HG03469 (cell line): Measurements from ENCODE around the gene CIPC.

Experiments used
- ATAC-seq: cut with Tn5 transposase; IDR thresholded peaks from one replicate; pipeline ENCODE4 v1.9.1; 2021; ENCODE audit warnings: mild to moderate bottlenecking, moderate library complexity, moderate number of reproducible peaks; ENCODE audit not compliant: unreplicated experiment

Gene CIPC, protein sequence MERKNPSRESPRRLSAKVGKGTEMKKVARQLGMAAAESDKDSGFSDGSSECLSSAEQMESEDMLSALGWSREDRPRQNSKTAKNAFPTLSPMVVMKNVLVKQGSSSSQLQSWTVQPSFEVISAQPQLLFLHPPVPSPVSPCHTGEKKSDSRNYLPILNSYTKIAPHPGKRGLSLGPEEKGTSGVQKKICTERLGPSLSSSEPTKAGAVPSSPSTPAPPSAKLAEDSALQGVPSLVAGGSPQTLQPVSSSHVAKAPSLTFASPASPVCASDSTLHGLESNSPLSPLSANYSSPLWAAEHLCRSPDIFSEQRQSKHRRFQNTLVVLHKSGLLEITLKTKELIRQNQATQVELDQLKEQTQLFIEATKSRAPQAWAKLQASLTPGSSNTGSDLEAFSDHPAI

GRCh38 chr14:77097700-77098528, at the start of gene CIPC:
Gene CIPC (plus strand): TSS chr14:77098258. CDS start chr14:77105709, 7,451 bp downstream.
- ATAC-seq, result peak; percentile 63

DNA sequence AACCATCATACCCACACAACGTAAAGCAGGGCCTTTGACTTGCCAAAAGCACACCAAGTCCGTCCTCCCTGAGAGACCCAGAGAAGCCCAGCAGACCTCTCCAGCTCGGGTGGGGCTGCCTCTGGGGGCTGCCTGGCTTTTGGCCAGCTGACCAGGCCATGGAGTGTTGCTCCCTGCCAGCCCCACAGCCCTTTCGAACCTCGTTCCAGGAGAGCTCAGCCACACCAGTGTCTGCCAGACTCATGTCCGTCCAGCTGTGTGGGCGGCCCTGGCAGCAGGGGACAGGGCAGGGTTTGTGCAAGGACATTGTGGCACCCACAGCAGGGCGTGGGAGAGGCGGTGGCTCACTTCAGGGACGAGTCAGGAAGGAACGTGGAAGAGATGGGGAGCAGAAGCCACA, 46.9 kb upstream of the CIPC start:
- ATAC-seq, result no peak

DNA sequence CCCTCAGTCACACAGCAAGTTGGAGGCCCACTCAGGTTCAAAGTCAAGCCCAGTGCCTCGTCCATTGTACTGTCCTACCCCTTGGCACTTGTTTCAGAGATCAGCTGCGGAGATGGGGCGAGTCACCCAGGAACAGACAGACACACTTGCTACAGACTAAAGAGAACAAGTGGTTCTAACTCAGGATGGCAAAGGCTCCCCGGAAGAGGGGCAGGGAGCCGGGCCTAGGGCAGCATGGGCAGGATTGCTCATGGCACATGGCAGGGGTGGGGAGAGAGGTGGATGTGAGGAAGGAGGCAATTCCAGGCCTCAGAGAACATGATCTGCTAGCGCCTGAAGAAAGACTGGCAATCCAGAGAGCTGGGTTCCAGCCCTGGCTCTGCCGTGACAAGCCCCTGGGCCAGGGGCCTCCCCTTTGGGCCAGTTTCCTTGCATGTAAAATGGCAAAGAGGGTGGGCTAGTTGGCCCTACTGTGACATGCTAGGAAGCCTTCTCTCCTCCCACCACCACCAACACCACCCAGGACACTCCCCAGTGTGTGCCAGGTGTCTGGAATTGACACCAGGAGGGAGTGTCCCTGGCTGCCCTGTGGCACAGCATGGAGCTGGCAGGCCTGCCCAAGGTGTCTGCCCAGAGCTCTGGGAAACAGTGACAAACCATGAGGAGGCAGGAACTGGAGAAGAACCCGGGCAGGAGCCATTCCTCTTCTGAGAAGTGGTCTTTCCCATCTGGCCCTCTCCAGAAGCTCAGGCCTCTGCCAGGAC, 45.6 kb upstream of the CIPC start:
- ATAC-seq, result no peak

GRCh38 chr14:77053046-77053841, 44.8 kb upstream of the CIPC start:
- ATAC-seq, result no peak

GRCh38 chr14:77055306-77055705, 42.8 kb upstream of the CIPC start:
- no peak for ATAC-seq

GRCh38 chr14:77055981-77056380, 42.1 kb upstream of the CIPC start:
- ATAC-seq, result no peak

- no peak for ATAC-seq
These were observed 39.9 kb upstream of the CIPC start for GRCh38 chr14:77058117-77058516.

- ATAC-seq, result no peak
These were observed 39.3 kb upstream of the CIPC start for GRCh38 chr14:77058785-77059184.

GRCh38 chr14:77059276-77059915, 38.7 kb upstream of the CIPC start:
- ATAC-seq, result no peak

GRCh38 chr14:77061630-77062257, 36.3 kb upstream of the CIPC start:
- no peak for ATAC-seq

DNA sequence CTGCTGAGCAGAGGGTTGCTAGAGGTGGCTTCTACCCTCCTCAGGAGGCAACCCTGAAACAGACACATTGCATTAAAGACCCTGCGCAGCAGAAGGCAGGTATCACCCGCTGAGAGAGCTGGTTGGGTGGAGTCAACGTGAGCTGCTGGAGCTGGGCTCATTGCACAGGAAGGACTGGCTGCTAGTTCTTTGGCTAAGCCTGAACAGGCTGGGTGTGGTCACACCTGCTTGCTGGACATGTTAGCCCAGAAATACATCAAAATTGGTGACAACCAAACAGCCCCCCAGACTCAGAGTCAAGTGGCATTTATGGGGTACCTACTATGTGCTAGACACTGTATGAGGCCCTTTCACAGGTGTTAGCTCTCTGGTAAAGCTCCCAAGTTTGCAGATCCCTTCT, 35.8 kb upstream of the CIPC start:
- ATAC-seq, result no peak

GRCh38 chr14:77063571-77064171, 34.4 kb upstream of the CIPC start:
- no peak for ATAC-seq

DNA sequence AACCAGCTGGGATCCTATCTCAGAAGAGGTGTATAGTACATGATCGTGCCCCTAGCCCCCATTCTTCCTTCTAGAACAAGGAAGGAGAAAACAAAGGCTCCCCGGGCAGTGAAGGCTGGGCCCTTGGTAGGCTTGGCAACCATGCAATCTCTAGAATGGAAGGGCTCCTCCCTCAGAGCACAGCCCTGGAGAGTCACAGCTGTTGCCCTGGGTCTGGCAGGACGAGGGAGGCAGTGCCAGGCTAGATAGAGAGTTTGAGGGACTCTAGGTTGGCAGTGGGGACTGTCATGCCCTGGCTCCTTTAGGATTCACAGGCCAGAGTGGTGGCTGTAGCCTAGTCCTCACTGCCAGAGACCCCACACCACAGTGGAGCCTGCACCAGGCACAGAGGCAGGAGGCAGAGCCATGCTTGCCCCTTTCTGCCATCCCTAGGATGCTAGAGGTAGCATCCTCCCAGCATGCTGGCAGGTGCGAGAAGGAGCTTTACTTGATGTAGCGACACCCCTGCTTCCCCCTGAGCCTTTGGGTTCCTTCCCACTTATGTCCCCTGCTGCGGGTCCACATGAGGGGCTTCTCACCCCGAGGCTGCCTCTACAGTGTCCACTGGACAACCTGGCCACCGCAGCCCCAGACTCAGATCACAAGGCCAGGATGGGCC, 33.4 kb upstream of the CIPC start:
- ATAC-seq, result no peak

GRCh38 chr14:77065851-77066577, 32.0 kb upstream of the CIPC start:
- ATAC-seq, result no peak

DNA sequence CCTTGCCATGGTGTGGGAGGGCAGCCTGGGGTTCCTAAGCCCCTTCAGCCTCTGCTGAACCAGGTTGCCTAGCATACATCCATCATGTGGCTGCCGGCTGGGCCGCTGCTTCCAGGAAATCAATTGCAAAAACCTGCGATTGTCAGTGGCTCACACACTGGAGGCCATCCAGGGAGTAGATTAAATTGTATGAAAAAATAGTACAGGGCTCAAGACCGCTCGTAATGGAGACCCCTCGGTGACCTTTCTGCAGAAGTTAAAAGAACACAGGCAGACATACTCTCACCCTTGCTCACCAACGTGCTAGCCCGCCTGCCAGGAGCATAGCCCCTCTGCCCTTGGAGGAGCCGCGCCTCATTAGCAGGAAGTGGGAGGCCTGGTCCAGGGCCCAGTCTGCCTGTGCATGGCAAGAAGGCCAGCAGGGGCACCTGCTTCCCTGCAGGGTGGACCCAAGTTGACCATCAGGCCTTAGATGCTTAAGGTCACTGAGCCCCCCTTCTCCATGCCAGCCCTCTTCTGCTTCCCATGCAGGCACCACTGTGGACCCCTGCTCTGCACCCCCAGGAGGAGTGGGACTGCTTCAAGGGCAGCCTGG, 31.4 kb upstream of the CIPC start:
- no peak for ATAC-seq

GRCh38 chr14:77067632-77068516, 30.2 kb upstream of the CIPC start:
- ATAC-seq, result no peak
